GM23338 (cell line): Measurements from ENCODE around the gene COX7B2. TPM values are rescaled to one million over a fixed set of nuclear protein-coding genes. Genes with fewer than 3 reads are reported as not detected.

Source experiments
- ATAC-seq: fragments of 200-7000 bp; cut with Tn5 transposase; 3 replicates; pipeline ENCODE4 v1.9.1; 2020
- DNase-seq: peaks from one replicate; pipeline ENCODE4 v3.0.0-alpha.2; 2015; ENCODE audit warnings: low spot score
- H2AFZ ChIP-seq: fragments of 200-600 bp; sonication (generic); 2 replicates; pipeline ENCODE4 v1.8.0; 2016; ENCODE audit warnings: antibody characterized with exemption, mild to moderate bottlenecking, moderate library complexity
- H3F3A ChIP-seq: fragments of 200-600 bp; sonication (generic); replicated peaks from 2 replicates; pipeline ENCODE4 v1.8.0; 2017; ENCODE audit warnings: antibody characterized with exemption, mixed run types, low read depth
- H3K27ac ChIP-seq: fragments of 200-600 bp; sonication (generic); 2 replicates; pipeline ENCODE4 v1.6.1; 2016; ENCODE audit warnings: low read depth
- H3K27me3 ChIP-seq: fragments of 200-600 bp; sonication (generic); 2 replicates; pipeline ENCODE4 v1.8.0; 2016; ENCODE audit warnings: mild to moderate bottlenecking, mixed run types, moderate library complexity; ENCODE audit not compliant: insufficient read depth
- H3K36me3 ChIP-seq: fragments of 200-600 bp; sonication (generic); 2 replicates; pipeline ENCODE4 v1.8.0; 2016; ENCODE audit warnings: mild to moderate bottlenecking; ENCODE audit not compliant: insufficient read depth
- H3K4me1 ChIP-seq: fragments of 200-600 bp; sonication (generic); 2 replicates; pipeline ENCODE4 v1.8.0; 2016; ENCODE audit warnings: mild to moderate bottlenecking, moderate library complexity; ENCODE audit not compliant: insufficient read depth
- H3K4me2 ChIP-seq: fragments of 200-600 bp; sonication (generic); 2 replicates; pipeline ENCODE4 v1.7.1; 2017; ENCODE audit warnings: mixed run types
- H3K4me3 ChIP-seq: fragments of 200-600 bp; sonication (generic); 2 replicates; pipeline ENCODE4 v1.6.1; 2016; ENCODE audit warnings: mixed run types
- H3K79me2 ChIP-seq: fragments of 200-600 bp; sonication (generic); replicated peaks from 2 replicates; pipeline ENCODE4 v1.8.0; 2017; ENCODE audit warnings: mild to moderate bottlenecking; ENCODE audit not compliant: insufficient read depth
- H3K9me2 ChIP-seq: fragments of 200-600 bp; sonication (generic); 2 replicates; pipeline ENCODE4 v1.8.0; 2017; ENCODE audit not compliant: insufficient read depth
- H4K20me1 ChIP-seq: fragments of 200-600 bp; sonication (generic); replicated peaks from 2 replicates; pipeline ENCODE4 v1.8.0; 2017; ENCODE audit warnings: mild to moderate bottlenecking; ENCODE audit not compliant: insufficient read depth
- H3K27ac Mint-ChIP-seq: 2 replicates; pipeline ENCODE4 v1.8.0; 2020; ENCODE audit warnings: inconsistent platforms, mild to moderate bottlenecking, moderate library complexity, mixed read lengths
- H3K27me3 Mint-ChIP-seq: 3 replicates; pipeline ENCODE4 v1.8.0; 2022; ENCODE audit warnings: low read depth, mild to moderate bottlenecking, moderate library complexity, mixed read lengths, inconsistent platforms; ENCODE audit not compliant: insufficient read depth, poor library complexity
- H3K36me3 Mint-ChIP-seq: 3 replicates; pipeline ENCODE4 v1.8.0; 2021; ENCODE audit warnings: low read depth, mild to moderate bottlenecking, inconsistent platforms, moderate library complexity, mixed read lengths
- H3K4me1 Mint-ChIP-seq: 3 replicates; pipeline ENCODE4 v1.8.0; 2020; ENCODE audit warnings: mild to moderate bottlenecking, inconsistent platforms, mixed read lengths
- H3K4me3 Mint-ChIP-seq: 3 replicates; pipeline ENCODE4 v1.8.0; 2021; ENCODE audit warnings: moderate library complexity, mild to moderate bottlenecking, inconsistent platforms, mixed read lengths
- H3K9me3 Mint-ChIP-seq: 3 replicates; pipeline ENCODE4 v1.8.0; 2020; ENCODE audit warnings: moderate library complexity, mild to moderate bottlenecking, inconsistent platforms, mixed read lengths
- CREB1 ChIP-seq: fragments of 250-450 bp; sonication (Bioruptor Pico); IDR thresholded peaks from 2 replicates; pipeline ENCODE4 v1.5.0; 2020; ENCODE audit warnings: low read depth, mild to moderate bottlenecking, moderate library complexity
- EZH2 ChIP-seq: fragments of 200-600 bp; sonication (generic); IDR thresholded peaks from one replicate; pipeline ENCODE4 v1.8.0; 2017; ENCODE audit warnings: antibody characterized with exemption, mild to moderate bottlenecking, low read depth; ENCODE audit not compliant: unreplicated experiment
- EZH2phosphoT487 ChIP-seq: fragments of 200-600 bp; sonication (generic); IDR thresholded peaks from one replicate; pipeline ENCODE4 v1.8.1; 2018; ENCODE audit warnings: antibody characterized with exemption; ENCODE audit not compliant: unreplicated experiment
- JUNB ChIP-seq: IDR thresholded peaks from one replicate; pipeline ENCODE4 v1.6.1; 2016; ENCODE audit warnings: antibody characterized with exemption; ENCODE audit not compliant: unreplicated experiment
- NANOG ChIP-seq: IDR thresholded peaks from 2 replicates; pipeline ENCODE4 v1.6.1; 2016; ENCODE audit warnings: antibody characterized with exemption, borderline replicate concordance
- POLR2AphosphoS5 ChIP-seq: IDR thresholded peaks from 2 replicates; pipeline ENCODE4 v1.6.1; 2016; ENCODE audit warnings: antibody characterized with exemption, low read depth
- STAT1 ChIP-seq: IDR thresholded peaks from one replicate; pipeline ENCODE4 v1.6.1; 2016; ENCODE audit warnings: antibody characterized with exemption; ENCODE audit not compliant: unreplicated experiment
- ZNF114 ChIP-seq: fragments of 250-450 bp; sonication (Bioruptor Pico); IDR thresholded peaks from 2 replicates; pipeline ENCODE4 v1.5.0; 2020; ENCODE audit warnings: mild to moderate bottlenecking, moderate library complexity
- ZNF331 ChIP-seq: fragments of 250-450 bp; sonication (Bioruptor Pico); IDR thresholded peaks from 2 replicates; pipeline ENCODE4 v1.5.0; 2020; ENCODE audit warnings: low read depth, mild to moderate bottlenecking, moderate library complexity
- polyA plus RNA-seq: library from polyadenylated mRNA; unstranded; fragments of >200 nt; fragmentation: Nextera tagmentation; extraction: Ambion mirVana; gene quantifications from 2 replicates; pipeline ENCODE4 v1.2.1, GENCODE V29; 2016
- total RNA-seq: library from RNA; depleted of rRNA; stranded (reverse); fragments of >200 nt; shearing (Covaris generic); gene quantifications from 2 replicates; pipeline ENCODE4 v1.2.3, GENCODE V29; 2014
- TF ChIP-seq, protein P1 (sequence below): fragments of 250-450 bp; sonication (Bioruptor Pico); IDR thresholded peaks from 2 replicates; pipeline ENCODE4 v1.5.0; 2020; ENCODE audit warnings: mild to moderate bottlenecking, moderate library complexity
- TF ChIP-seq, protein P2 (sequence below), 2 experiments: fragments of 200-600 bp in 1 of 2; sonication (generic) in 1 of 2; conservative IDR thresholded peaks; 2 replicates each; pipeline versions ENCODE4 v1.5.1 to v1.6.1; 2016 to 2017; ENCODE audit warnings: antibody characterized with exemption in 2 of 2, low read depth in 2 of 2, mild to moderate bottlenecking in 2 of 2, moderate library complexity in 1 of 2
- TF ChIP-seq, protein P3 (sequence below): IDR thresholded peaks from 2 replicates; pipeline ENCODE4 v1.6.1; 2016; ENCODE audit warnings: antibody characterized with exemption
- TF ChIP-seq, protein P4 (sequence below): IDR thresholded peaks from one replicate; pipeline ENCODE4 v1.6.1; 2018; ENCODE audit warnings: antibody characterized with exemption; ENCODE audit not compliant: unreplicated experiment

COX7B2 gene
- total and polyA plus RNA-seq, 2 experiments from 2014 or later = not detected

DNA sequence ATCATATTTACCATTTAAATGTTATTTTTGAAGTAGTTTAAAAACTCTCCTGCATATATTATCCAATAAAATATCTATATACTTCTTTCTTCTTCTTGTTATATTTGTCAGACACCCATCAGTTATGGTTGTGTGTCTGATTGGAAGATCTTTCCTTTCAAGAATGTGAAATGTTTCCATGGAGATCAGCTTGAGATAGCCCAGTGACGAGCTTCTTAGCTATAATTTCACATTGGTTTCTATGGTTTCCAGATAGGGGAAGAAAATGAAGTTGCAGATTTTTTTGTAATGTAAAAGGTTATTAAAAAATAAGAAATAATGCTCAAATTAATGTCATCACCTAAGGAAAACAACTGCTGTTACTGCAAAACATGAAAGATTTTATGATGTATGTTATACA lies 189.0 kb downstream of the COX7B2 start:
- no peaks in the 10 kb centered on the region for H3K36me3 ChIP-seq
- no peaks in the 10 kb centered on the region for H4K20me1 ChIP-seq
- H3K27ac ChIP-seq = no peak overlapping the region
- H3F3A ChIP-seq = no peaks in the 10 kb centered on the region
- Mint-ChIP-seq H3K36me3 (peaks cover 12% of the 10 kb centered on the region; the same call in 2 of the 3 replicates), H3K4me1 (no peaks in the 10 kb centered on the region), H3K27ac (no peak overlapping the region), H3K27me3 (peaks cover 1% of the 10 kb centered on the region), H3K9me3 (peaks cover 74% of the 10 kb centered on the region), H3K4me3 (no peak overlapping the region)
- no peaks in the 10 kb centered on the region for H3K27me3 ChIP-seq
- ATAC-seq (no peak), DNase-seq (no peak)
- H3K4me3 ChIP-seq = no peak overlapping the region
- H3K4me2 ChIP-seq = no peak overlapping the region
- H3K4me1 ChIP-seq = 0 out of 2 replicates have a peak, but pooled peaks cover 5% of the 10 kb centered on the region
- TF ChIP-seq EZH2phosphoT487 (no peak), EZH2 (no peak), NANOG (no peak), ZNF331 (CRISPR knock-in tag) (no peak), ZNF114 (no peak), CREB1 (CRISPR knock-in tag) (no peak), JUNB (no peak), POLR2AphosphoS5 (no peak), STAT1 (no peak)
- TF ChIP-seq, protein P1, sequence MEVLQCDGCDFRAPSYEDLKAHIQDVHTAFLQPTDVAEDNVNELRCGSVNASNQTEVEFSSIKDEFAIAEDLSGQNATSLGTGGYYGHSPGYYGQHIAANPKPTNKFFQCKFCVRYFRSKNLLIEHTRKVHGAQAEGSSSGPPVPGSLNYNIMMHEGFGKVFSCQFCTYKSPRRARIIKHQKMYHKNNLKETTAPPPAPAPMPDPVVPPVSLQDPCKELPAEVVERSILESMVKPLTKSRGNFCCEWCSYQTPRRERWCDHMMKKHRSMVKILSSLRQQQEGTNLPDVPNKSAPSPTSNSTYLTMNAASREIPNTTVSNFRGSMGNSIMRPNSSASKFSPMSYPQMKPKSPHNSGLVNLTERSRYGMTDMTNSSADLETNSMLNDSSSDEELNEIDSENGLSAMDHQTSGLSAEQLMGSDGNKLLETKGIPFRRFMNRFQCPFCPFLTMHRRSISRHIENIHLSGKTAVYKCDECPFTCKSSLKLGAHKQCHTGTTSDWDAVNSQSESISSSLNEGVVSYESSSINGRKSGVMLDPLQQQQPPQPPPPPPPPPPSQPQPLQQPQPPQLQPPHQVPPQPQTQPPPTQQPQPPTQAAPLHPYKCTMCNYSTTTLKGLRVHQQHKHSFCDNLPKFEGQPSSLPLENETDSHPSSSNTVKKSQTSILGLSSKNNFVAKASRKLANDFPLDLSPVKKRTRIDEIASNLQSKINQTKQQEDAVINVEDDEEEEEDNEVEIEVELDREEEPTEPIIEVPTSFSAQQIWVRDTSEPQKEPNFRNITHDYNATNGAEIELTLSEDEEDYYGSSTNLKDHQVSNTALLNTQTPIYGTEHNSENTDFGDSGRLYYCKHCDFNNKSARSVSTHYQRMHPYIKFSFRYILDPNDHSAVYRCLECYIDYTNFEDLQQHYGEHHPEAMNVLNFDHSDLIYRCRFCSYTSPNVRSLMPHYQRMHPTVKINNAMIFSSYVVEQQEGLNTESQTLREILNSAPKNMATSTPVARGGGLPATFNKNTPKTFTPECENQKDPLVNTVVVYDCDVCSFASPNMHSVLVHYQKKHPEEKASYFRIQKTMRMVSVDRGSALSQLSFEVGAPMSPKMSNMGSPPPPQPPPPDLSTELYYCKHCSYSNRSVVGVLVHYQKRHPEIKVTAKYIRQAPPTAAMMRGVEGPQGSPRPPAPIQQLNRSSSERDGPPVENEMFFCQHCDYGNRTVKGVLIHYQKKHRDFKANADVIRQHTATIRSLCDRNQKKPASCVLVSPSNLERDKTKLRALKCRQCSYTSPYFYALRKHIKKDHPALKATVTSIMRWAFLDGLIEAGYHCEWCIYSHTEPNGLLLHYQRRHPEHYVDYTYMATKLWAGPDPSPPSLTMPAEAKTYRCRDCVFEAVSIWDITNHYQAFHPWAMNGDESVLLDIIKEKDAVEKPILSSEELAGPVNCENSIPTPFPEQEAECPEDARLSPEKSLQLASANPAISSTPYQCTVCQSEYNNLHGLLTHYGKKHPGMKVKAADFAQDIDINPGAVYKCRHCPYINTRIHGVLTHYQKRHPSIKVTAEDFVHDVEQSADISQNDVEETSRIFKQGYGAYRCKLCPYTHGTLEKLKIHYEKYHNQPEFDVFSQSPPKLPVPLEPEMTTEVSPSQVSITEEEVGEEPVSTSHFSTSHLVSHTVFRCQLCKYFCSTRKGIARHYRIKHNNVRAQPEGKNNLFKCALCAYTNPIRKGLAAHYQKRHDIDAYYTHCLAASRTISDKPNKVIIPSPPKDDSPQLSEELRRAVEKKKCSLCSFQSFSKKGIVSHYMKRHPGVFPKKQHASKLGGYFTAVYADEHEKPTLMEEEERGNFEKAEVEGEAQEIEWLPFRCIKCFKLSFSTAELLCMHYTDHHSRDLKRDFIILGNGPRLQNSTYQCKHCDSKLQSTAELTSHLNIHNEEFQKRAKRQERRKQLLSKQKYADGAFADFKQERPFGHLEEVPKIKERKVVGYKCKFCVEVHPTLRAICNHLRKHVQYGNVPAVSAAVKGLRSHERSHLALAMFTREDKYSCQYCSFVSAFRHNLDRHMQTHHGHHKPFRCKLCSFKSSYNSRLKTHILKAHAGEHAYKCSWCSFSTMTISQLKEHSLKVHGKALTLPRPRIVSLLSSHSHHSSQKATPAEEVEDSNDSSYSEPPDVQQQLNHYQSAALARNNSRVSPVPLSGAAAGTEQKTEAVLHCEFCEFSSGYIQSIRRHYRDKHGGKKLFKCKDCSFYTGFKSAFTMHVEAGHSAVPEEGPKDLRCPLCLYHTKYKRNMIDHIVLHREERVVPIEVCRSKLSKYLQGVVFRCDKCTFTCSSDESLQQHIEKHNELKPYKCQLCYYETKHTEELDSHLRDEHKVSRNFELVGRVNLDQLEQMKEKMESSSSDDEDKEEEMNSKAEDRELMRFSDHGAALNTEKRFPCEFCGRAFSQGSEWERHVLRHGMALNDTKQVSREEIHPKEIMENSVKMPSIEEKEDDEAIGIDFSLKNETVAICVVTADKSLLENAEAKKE (CRISPR knock-in tag) = no peak
- TF ChIP-seq, protein P2, sequence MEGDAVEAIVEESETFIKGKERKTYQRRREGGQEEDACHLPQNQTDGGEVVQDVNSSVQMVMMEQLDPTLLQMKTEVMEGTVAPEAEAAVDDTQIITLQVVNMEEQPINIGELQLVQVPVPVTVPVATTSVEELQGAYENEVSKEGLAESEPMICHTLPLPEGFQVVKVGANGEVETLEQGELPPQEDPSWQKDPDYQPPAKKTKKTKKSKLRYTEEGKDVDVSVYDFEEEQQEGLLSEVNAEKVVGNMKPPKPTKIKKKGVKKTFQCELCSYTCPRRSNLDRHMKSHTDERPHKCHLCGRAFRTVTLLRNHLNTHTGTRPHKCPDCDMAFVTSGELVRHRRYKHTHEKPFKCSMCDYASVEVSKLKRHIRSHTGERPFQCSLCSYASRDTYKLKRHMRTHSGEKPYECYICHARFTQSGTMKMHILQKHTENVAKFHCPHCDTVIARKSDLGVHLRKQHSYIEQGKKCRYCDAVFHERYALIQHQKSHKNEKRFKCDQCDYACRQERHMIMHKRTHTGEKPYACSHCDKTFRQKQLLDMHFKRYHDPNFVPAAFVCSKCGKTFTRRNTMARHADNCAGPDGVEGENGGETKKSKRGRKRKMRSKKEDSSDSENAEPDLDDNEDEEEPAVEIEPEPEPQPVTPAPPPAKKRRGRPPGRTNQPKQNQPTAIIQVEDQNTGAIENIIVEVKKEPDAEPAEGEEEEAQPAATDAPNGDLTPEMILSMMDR (conservative IDR thresholded peaks at IDR 0.05; ENCODE audit: low read depth in 2 of 2) = no peak
- TF ChIP-seq, protein P3, sequence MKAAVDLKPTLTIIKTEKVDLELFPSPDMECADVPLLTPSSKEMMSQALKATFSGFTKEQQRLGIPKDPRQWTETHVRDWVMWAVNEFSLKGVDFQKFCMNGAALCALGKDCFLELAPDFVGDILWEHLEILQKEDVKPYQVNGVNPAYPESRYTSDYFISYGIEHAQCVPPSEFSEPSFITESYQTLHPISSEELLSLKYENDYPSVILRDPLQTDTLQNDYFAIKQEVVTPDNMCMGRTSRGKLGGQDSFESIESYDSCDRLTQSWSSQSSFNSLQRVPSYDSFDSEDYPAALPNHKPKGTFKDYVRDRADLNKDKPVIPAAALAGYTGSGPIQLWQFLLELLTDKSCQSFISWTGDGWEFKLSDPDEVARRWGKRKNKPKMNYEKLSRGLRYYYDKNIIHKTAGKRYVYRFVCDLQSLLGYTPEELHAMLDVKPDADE = no peak
- TF ChIP-seq, protein P4, sequence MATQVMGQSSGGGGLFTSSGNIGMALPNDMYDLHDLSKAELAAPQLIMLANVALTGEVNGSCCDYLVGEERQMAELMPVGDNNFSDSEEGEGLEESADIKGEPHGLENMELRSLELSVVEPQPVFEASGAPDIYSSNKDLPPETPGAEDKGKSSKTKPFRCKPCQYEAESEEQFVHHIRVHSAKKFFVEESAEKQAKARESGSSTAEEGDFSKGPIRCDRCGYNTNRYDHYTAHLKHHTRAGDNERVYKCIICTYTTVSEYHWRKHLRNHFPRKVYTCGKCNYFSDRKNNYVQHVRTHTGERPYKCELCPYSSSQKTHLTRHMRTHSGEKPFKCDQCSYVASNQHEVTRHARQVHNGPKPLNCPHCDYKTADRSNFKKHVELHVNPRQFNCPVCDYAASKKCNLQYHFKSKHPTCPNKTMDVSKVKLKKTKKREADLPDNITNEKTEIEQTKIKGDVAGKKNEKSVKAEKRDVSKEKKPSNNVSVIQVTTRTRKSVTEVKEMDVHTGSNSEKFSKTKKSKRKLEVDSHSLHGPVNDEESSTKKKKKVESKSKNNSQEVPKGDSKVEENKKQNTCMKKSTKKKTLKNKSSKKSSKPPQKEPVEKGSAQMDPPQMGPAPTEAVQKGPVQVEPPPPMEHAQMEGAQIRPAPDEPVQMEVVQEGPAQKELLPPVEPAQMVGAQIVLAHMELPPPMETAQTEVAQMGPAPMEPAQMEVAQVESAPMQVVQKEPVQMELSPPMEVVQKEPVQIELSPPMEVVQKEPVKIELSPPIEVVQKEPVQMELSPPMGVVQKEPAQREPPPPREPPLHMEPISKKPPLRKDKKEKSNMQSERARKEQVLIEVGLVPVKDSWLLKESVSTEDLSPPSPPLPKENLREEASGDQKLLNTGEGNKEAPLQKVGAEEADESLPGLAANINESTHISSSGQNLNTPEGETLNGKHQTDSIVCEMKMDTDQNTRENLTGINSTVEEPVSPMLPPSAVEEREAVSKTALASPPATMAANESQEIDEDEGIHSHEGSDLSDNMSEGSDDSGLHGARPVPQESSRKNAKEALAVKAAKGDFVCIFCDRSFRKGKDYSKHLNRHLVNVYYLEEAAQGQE = no peak
- H3K9me2 ChIP-seq = no peaks in the 10 kb centered on the region
- no peaks in the 10 kb centered on the region for H3K79me2 ChIP-seq
- no peak overlapping the region for H2AFZ ChIP-seq
